ENCODE measurements around the gene NSMCE4A.
"Not testable (repeated sequence)": the region's sequence is repeated elsewhere in the genome, so short reads cannot be mapped to it uniquely, and the experiment has no call there.

The NSMCE4A gene

DNA sequence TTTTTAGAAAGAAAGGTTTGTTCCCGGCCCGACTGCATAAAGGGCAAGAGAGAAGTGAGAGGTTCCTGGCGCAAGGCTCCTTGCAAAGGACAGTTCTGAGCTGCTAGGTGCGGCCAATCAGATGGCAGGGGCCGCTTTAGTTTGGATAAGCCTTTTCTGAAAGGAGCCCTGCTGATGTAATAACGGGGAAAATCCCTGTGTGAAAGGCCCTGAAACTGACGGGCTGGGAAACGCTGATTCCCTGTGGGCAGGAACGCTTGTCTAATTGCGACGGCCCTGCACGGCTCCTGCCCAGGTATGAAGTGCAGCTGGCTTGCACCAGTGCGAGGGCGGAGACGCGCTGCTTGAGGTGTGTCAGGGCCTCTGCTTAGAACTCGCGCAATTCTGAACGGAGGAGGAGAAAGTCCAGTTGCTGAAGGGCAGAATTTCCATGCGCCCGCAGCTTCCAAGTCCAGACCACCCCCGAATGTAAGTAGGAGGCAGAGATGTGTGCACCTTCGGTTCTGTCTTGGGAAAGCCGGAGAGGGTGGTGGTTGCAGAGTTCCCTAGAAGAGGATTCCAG lies 44.5 kb upstream of the NSMCE4A start:
- TF ChIP-seq, protein P1, sequence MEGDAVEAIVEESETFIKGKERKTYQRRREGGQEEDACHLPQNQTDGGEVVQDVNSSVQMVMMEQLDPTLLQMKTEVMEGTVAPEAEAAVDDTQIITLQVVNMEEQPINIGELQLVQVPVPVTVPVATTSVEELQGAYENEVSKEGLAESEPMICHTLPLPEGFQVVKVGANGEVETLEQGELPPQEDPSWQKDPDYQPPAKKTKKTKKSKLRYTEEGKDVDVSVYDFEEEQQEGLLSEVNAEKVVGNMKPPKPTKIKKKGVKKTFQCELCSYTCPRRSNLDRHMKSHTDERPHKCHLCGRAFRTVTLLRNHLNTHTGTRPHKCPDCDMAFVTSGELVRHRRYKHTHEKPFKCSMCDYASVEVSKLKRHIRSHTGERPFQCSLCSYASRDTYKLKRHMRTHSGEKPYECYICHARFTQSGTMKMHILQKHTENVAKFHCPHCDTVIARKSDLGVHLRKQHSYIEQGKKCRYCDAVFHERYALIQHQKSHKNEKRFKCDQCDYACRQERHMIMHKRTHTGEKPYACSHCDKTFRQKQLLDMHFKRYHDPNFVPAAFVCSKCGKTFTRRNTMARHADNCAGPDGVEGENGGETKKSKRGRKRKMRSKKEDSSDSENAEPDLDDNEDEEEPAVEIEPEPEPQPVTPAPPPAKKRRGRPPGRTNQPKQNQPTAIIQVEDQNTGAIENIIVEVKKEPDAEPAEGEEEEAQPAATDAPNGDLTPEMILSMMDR (IDR thresholded peaks at IDR 0.05) = no peak
- Histone ChIP-seq H3K4me1 (ENCODE audit: control insufficient read depth in 1 of 2, insufficient read depth in 1 of 2, low read depth in 1 of 2, low read length in 1 of 2) (no peaks in the 10 kb centered on the region), H3K27ac (no peak overlapping the region), H3K4me3 (ENCODE audit: low read depth in 1 of 2, low read length in 1 of 2) (no peak overlapping the region), H3K9me3 (no peaks in the 10 kb centered on the region), H3K27me3 (peaks cover 38% of the 10 kb centered on the region), H3K36me3 (no peaks in the 10 kb centered on the region)

DNA sequence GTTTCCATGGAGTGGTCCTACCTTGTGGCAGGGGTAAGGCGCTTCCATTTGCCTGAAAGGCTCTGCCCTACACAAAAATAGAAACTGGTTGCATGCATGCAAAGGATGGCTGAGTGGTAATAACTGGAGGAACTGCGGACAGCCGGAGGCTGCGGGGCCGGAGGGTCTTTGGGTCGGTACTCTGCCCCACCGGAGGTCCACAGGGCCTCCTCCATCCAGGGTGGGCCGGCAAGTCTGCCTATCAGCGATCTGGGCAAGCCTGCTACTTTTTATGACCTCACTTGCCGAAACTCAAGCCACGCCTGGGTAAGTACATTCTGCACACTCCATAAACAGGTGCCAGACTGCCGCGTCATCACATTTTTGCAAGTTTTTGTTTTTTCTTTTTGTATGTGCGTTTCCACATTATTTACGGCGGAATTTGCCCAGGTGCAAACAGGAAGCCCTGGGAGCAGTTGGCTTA lies 44.0 kb upstream of the NSMCE4A start:
- H3K4me3 ChIP-seq (ENCODE audit: low read depth in 1 of 2, low read length in 1 of 2) = no peak overlapping the region
- no peaks in the 10 kb centered on the region for H3K4me1 ChIP-seq (ENCODE audit: control insufficient read depth in 1 of 2, insufficient read depth in 1 of 2, low read depth in 1 of 2, low read length in 1 of 2)
- no peaks in the 10 kb centered on the region for H3K36me3 ChIP-seq
- H3K9me3 ChIP-seq = no peaks in the 10 kb centered on the region
- no peak overlapping the region for H3K27ac ChIP-seq
- TF ChIP-seq, protein P1 (IDR thresholded peaks at IDR 0.05) = no peak
- peaks cover 38% of the 10 kb centered on the region for H3K27me3 ChIP-seq

DNA sequence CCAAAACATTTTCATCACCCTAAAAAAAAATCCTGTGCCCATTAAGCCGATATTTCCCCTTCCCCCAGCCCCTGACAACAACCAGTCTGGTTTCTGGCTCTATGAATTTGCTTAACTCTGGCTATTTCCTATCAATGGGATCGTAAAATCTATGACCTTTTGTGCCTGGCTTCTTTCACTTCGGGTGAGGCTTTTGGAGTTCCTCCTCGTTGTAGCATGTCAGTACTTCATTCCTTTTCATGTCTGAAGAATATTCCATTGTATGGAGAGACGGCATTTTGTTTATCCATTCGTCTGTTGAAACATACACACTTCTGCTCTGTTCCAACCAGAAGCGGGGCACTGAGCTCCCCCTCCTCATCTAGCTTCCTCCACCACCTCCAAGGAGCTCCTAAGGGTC lies 43.5 kb upstream of the NSMCE4A start:
- Histone ChIP-seq H3K36me3 (no peaks in the 10 kb centered on the region), H3K9me3 (no peaks in the 10 kb centered on the region), H3K27ac (no peak overlapping the region), H3K4me3 (ENCODE audit: low read depth in 1 of 2, low read length in 1 of 2) (no peak overlapping the region), H3K27me3 (peaks cover 38% of the 10 kb centered on the region), H3K4me1 (ENCODE audit: control insufficient read depth in 1 of 2, insufficient read depth in 1 of 2, low read depth in 1 of 2, low read length in 1 of 2) (no peaks in the 10 kb centered on the region)
- TF ChIP-seq, protein P1 (IDR thresholded peaks at IDR 0.05) = no peak

DNA sequence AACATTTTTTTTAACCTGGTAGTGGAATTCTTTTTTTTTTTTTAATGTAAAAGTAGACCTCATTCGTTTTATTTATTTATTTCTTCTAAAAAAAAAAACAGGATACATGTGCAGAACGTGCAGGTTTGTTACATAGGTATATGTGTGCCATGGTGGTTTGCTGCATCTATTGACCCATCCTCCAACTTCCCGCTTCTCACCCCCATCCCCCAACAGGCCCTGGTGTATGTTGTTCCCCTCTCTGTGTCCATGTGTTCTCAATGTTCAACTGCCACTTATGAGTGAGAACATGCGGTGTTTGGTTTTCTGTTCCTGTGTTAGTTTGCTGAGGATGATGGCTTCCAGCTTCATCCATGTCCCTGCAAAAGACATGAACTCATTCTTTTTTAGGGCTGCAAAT lies 42.9 kb upstream of the NSMCE4A start:
- H3K27ac ChIP-seq = not testable (repeated sequence)

DNA sequence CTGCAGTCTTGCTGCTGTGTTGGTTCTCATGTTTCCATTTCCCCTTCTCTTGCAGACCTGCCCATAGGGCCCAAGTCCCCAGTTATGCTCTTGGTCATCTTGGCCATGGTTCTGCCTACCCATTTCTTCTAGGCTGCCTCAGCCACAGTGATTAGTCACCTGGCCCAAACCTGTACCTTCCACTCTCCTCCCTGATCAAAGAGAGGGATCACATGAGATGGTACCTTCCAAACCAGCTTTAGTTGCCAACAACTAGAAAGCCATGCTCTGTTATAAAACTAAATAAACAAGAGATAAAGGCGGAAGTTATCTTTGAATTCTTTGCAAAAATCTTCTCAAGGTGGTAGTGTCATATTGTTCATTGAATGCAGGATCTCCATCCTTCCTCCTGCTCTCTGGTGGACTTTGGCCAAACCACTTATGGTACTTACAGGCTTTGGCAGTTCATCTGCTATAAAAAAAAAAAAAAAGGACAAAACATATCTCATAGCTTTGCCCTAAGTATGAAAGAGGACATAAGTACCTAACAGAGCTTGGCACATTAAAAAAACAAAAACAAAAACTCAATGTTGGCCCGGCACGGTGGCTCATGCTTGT lies 39.7 kb upstream of the NSMCE4A start:
- Histone ChIP-seq H3K9me3 (no peaks in the 10 kb centered on the region), H3K27ac (no peak overlapping the region), H3K36me3 (no peaks in the 10 kb centered on the region), H3K27me3 (peaks cover 28% of the 10 kb centered on the region), H3K4me1 (ENCODE audit: control insufficient read depth in 1 of 2, insufficient read depth in 1 of 2, low read depth in 1 of 2, low read length in 1 of 2) (no peaks in the 10 kb centered on the region), H3K4me3 (ENCODE audit: low read depth in 1 of 2, low read length in 1 of 2) (no peak overlapping the region)
- TF ChIP-seq, protein P1 (IDR thresholded peaks at IDR 0.05) = no peak

More for the DNA sequence above, 42.9 kb upstream of the NSMCE4A start:
- H3K36me3 ChIP-seq; H3K4me1 ChIP-seq (ENCODE audit: control insufficient read depth in 1 of 2, insufficient read depth in 1 of 2, low read depth in 1 of 2, low read length in 1 of 2); H3K4me3 ChIP-seq (ENCODE audit: low read depth in 1 of 2, low read length in 1 of 2); H3K9me3 ChIP-seq: not testable (repeated sequence)
- peaks cover 42% of the 10 kb centered on the region for H3K27me3 ChIP-seq

DNA sequence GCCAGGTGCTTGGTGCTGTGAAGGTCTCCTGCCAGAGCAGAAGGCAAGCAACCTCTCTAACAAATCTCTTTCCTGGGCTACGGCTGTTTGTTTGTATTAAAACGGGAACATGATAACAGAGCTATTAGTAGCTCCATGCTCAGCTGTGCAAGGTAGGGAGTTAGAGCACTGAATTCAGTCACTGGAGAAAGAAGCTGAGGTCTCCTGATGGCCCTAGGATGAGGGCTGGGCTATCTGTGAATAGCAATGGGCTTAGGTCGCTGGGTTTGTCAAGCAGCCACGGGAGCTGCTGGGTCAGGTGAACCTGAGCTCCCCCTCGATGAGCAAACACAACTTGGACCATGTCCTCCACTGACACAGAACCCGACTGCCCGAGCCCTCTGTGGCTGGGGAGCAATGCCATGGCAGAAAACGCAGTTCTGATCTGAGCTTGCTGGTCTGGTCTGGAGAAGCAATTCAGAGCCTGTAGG lies 38.3 kb upstream of the NSMCE4A start:
- TF ChIP-seq, protein P1 (IDR thresholded peaks at IDR 0.05) = no peak
- no peak overlapping the region for H3K4me3 ChIP-seq (ENCODE audit: low read depth in 1 of 2, low read length in 1 of 2)

More for the DNA sequence above, 38.3 kb upstream of the NSMCE4A start:
- peaks cover 14% of the 10 kb centered on the region for H3K27me3 ChIP-seq
- H3K36me3 ChIP-seq = no peaks in the 10 kb centered on the region
- no peaks in the 10 kb centered on the region for H3K4me1 ChIP-seq (ENCODE audit: control insufficient read depth in 1 of 2, insufficient read depth in 1 of 2, low read depth in 1 of 2, low read length in 1 of 2)
- no peak overlapping the region for H3K27ac ChIP-seq
- H3K9me3 ChIP-seq = no peaks in the 10 kb centered on the region
